H1 (cell line): ENCODE data around the gene ICAM5. TPM values are rescaled to one million over a fixed set of nuclear protein-coding genes. Genes with fewer than 3 reads are reported as not detected.

Experiments used
- CREB1 ChIP-seq: IDR thresholded peaks from 2 replicates; pipeline ENCODE4 v1.6.1; 2012; ENCODE audit warnings: inconsistent platforms
- EZH2 ChIP-seq: fragments of 200-600 bp; sonication (generic); IDR thresholded peaks from 2 replicates; pipeline ENCODE4 v1.7.1; 2012; ENCODE audit warnings: low read depth, mild to moderate bottlenecking, moderate library complexity, low read length, inconsistent platforms; ENCODE audit not compliant: severe bottlenecking
- HDAC6 ChIP-seq: IDR thresholded peaks from one replicate; pipeline ENCODE4 v1.7.1; 2012; ENCODE audit warnings: low read depth, mild to moderate bottlenecking, inconsistent platforms, low read length, moderate library complexity
- JUND ChIP-seq: IDR thresholded peaks from 2 replicates; pipeline ENCODE4 v1.6.1; 2011; ENCODE audit warnings: mild to moderate bottlenecking, improper control_type of control experiment, low read length
- KDM1A ChIP-seq: fragments of 200-600, 300-600 bp; sonication (generic); IDR thresholded peaks from 2 replicates; pipeline ENCODE4 v1.7.1; 2016; ENCODE audit warnings: mild to moderate bottlenecking, low read length, borderline replicate concordance
- MAFK ChIP-seq: IDR thresholded peaks from 2 replicates; pipeline ENCODE4 v1.6.1; 2012; ENCODE audit warnings: low read depth, mild to moderate bottlenecking, improper control_type of control experiment, low read length
- PHF8 ChIP-seq: fragments of 200-600 bp; sonication (generic); conservative IDR thresholded peaks from 2 replicates; pipeline ENCODE4 v1.7.1; 2012; ENCODE audit warnings: low read depth, mild to moderate bottlenecking, inconsistent platforms, low read length, moderate library complexity
- POU5F1 ChIP-seq: IDR thresholded peaks from 2 replicates; pipeline ENCODE4 v1.6.1; 2011; ENCODE audit warnings: low read depth, mild to moderate bottlenecking, low read length, moderate library complexity
- SIN3A ChIP-seq, 2 experiments: IDR thresholded peaks in 1 of 2; conservative IDR thresholded peaks in 1 of 2; 2 replicates each; pipeline ENCODE4 v1.6.1; 2011 to 2012; ENCODE audit warnings: low read length in 2 of 2, improper control_type of control experiment in 1 of 2, low read depth in 1 of 2, mild to moderate bottlenecking in 1 of 2
- SIRT6 ChIP-seq: IDR thresholded peaks from one replicate; pipeline ENCODE4 v1.7.1; 2012; ENCODE audit warnings: low read length, inconsistent platforms
- SIX5 ChIP-seq: IDR thresholded peaks from 2 replicates; pipeline ENCODE4 v1.6.1; 2011; ENCODE audit warnings: mild to moderate bottlenecking, low read depth, low read length
- SP1 ChIP-seq: IDR thresholded peaks from 2 replicates; pipeline ENCODE4 v1.6.1; 2011; ENCODE audit warnings: low read depth, low read length
- SP4 ChIP-seq: IDR thresholded peaks from 2 replicates; pipeline ENCODE4 v1.6.1; 2012; ENCODE audit warnings: low read length, inconsistent platforms
- SUZ12 ChIP-seq: fragments of 200-600 bp; sonication (generic); IDR thresholded peaks from 2 replicates; pipeline ENCODE4 v1.6.1; 2012; ENCODE audit warnings: mild to moderate bottlenecking, inconsistent platforms, low read length, moderate library complexity, mixed read lengths
- polyA plus RNA-seq, 7 experiments: library from polyadenylated mRNA; depleted of rRNA in 3 of 7; stranded (reverse) in 5 of 7; unstranded in 2 of 7; fragments of >200 nt in 5 of 7; fragments of 200-250 nt in 2 of 7; gene quantifications; 1 replicate in 5 of 7; 2 replicates in 1 of 7; 4 replicates in 1 of 7; pipeline versions ENCODE4 v1.2.1 to v1.2.3, GENCODE V29; 2011 to 2013; ENCODE audit warnings: missing spikeins in 2 of 7, mixed read lengths in 2 of 7
- total RNA-seq: library from RNA; stranded (reverse); fragmentation: NEBNext Ultra II Directional; extraction: Animal tissue kit (Norgen Biotek cat#: 25700); gene quantifications from 2 replicates; pipeline ENCODE4 v1.2.1, GENCODE V29; 2021
- TF ChIP-seq, protein P1 (sequence below): IDR thresholded peaks from 2 replicates; pipeline ENCODE4 v1.6.1; 2012; ENCODE audit warnings: low read length, inconsistent platforms
- TF ChIP-seq, protein P2 (sequence below): IDR thresholded peaks from 2 replicates; pipeline ENCODE4 v1.6.1; 2012; ENCODE audit warnings: inconsistent platforms

Gene ICAM5
- total and polyA plus RNA-seq, 2 of the 8 experiments (the other 6 are each of a cell fraction or from before 2014, with no cell fraction given), result 3.9 to 4.8 TPM

DNA sequence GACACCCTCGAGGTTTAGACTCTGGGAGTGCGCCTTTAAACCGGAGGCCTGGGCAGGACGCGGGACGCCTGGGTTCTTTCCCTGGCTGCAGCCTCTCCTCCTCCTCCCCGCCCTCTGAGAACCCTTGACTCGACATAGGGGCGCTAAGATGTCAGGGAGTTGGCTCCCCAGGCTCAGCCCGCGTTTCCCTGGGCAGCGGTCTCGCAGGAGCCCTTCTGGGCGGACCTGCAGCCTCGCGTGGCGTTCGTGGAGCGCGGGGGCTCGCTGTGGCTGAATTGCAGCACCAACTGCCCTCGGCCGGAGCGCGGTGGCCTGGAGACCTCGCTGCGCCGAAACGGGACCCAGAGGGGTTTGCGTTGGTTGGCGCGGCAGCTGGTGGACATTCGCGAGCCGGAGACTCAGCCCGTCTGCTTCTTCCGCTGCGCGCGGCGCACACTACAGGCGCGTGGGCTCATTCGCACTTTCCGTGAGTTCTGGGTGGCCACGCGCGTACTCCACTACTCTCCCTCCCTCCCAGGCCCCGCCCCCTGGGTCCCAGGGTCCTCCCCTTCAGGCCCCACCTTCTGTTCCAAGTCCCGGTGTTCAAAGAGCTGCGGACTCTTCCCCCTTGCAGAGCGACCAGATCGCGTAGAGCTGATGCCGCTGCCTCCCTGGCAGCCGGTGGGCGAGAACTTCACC lies 1.3 kb downstream of the ICAM5 start (continued):
- TF ChIP-seq, protein P1, sequence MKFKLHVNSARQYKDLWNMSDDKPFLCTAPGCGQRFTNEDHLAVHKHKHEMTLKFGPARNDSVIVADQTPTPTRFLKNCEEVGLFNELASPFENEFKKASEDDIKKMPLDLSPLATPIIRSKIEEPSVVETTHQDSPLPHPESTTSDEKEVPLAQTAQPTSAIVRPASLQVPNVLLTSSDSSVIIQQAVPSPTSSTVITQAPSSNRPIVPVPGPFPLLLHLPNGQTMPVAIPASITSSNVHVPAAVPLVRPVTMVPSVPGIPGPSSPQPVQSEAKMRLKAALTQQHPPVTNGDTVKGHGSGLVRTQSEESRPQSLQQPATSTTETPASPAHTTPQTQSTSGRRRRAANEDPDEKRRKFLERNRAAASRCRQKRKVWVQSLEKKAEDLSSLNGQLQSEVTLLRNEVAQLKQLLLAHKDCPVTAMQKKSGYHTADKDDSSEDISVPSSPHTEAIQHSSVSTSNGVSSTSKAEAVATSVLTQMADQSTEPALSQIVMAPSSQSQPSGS, result no peak
- TF ChIP-seq SIRT6 (no peak), SUZ12 (peak; percentile 83; the same call in 1 of the 2 replicates), EZH2 (peak; percentile 87), SP1 (no peak), SP4 (no peak), SIX5 (no peak), POU5F1 (no peak), CREB1 (no peak; the same call in 1 of the 2 replicates), PHF8 (no peak), MAFK (no peak), SIN3A (conservative IDR thresholded peaks at IDR 0.05 in 1 of 2, IDR thresholded peaks at IDR 0.05 in 1 of 2; ENCODE audit: low read depth in 1 of 2, low read length in 2 of 2) (no peak), JUND (no peak), KDM1A (no peak), HDAC6 (no peak)
- TF ChIP-seq, protein P2, sequence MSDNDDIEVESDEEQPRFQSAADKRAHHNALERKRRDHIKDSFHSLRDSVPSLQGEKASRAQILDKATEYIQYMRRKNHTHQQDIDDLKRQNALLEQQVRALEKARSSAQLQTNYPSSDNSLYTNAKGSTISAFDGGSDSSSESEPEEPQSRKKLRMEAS, result peak; percentile 16; the same call in 1 of the 2 replicates
